Measurements from ENCODE around the gene HIP1. TPM values are rescaled to one million over a fixed set of nuclear protein-coding genes. Genes with fewer than 3 reads are reported as not detected.

The HIP1 gene
- total and polyA plus RNA-seq, 4 donors, result 26.0 to 44.0 (median 35.3) TPM

- Histone ChIP-seq H3K36me3 (ENCODE audit: control insufficient read depth, insufficient read depth, low read length) (no peaks in the 10 kb centered on the region), H3K9me3 (ENCODE audit: control insufficient read depth, insufficient read depth, low read length) (no peaks in the 10 kb centered on the region), H3K4me1 (ENCODE audit: control insufficient read depth, insufficient read depth, low read length) (peaks cover 15% of the 10 kb centered on the region), H3K4me3 (ENCODE audit: low read depth, low read length) (no peak overlapping the region), H3K27me3 (ENCODE audit: control insufficient read depth, insufficient read depth, low read length) (no peaks in the 10 kb centered on the region), H3K27ac (ENCODE audit: low read depth, low read length) (no peak overlapping the region)
- 63% methylated on average over 2 of the region's 4 CpGs for WGBS (ENCODE audit: insufficient coverage)
- no peak for DNase-seq (ENCODE audit: low read depth in 4 of 6, low spot score in 6 of 6)
Observed at GRCh38 chr7:75649462-75649861, 89.3 kb downstream of the HIP1 start.

- DNase-seq (ENCODE audit: low read depth in 4 of 6, low spot score in 6 of 6), result no peak
- Histone ChIP-seq H3K27me3 (ENCODE audit: control insufficient read depth, insufficient read depth, low read length) (no peaks in the 10 kb centered on the region), H3K36me3 (ENCODE audit: control insufficient read depth, insufficient read depth, low read length) (no peaks in the 10 kb centered on the region), H3K9me3 (ENCODE audit: control insufficient read depth, insufficient read depth, low read length) (peaks cover 1% of the 10 kb centered on the region), H3K27ac (ENCODE audit: low read depth, low read length) (no peak overlapping the region), H3K4me1 (ENCODE audit: control insufficient read depth, insufficient read depth, low read length) (peaks cover 15% of the 10 kb centered on the region), H3K4me3 (ENCODE audit: low read depth, low read length) (no peak overlapping the region)
- 93% methylated on average over 6 of the region's 6 CpGs for WGBS (ENCODE audit: insufficient coverage)
Observed at GRCh38 chr7:75647709-75648438, 90.9 kb downstream of the HIP1 start.

- 73% methylated on average over 7 of the region's 9 CpGs for WGBS (ENCODE audit: insufficient coverage)
- DNase-seq (ENCODE audit: low read depth in 4 of 6, low spot score in 6 of 6), result no peak
- peaks cover 15% of the 10 kb centered on the region for H3K4me1 ChIP-seq (ENCODE audit: control insufficient read depth, insufficient read depth, low read length)
Observed at GRCh38 chr7:75646571-75647102, 92.1 kb downstream of the HIP1 start.

GRCh38 chr7:75645570-75645969, 93.2 kb downstream of the HIP1 start:
- WGBS (ENCODE audit: insufficient coverage), result no CpG with 5 or more reads among the region's 2 CpGs
- Histone ChIP-seq H3K36me3 (ENCODE audit: control insufficient read depth, insufficient read depth, low read length) (no peaks in the 10 kb centered on the region), H3K27me3 (ENCODE audit: control insufficient read depth, insufficient read depth, low read length) (no peaks in the 10 kb centered on the region), H3K9me3 (ENCODE audit: control insufficient read depth, insufficient read depth, low read length) (peaks cover 1% of the 10 kb centered on the region), H3K4me1 (ENCODE audit: control insufficient read depth, insufficient read depth, low read length) (peaks cover 9% of the 10 kb centered on the region), H3K4me3 (ENCODE audit: low read depth, low read length) (no peak overlapping the region), H3K27ac (ENCODE audit: low read depth, low read length) (no peak overlapping the region)
- DNase-seq (ENCODE audit: low read depth in 4 of 6, low spot score in 6 of 6), result no peak

More at GRCh38 chr7:75646571-75647102, 92.1 kb downstream of the HIP1 start:
- Histone ChIP-seq H3K27ac (ENCODE audit: low read depth, low read length) (no peak overlapping the region), H3K27me3 (ENCODE audit: control insufficient read depth, insufficient read depth, low read length) (no peaks in the 10 kb centered on the region), H3K9me3 (ENCODE audit: control insufficient read depth, insufficient read depth, low read length) (peaks cover 1% of the 10 kb centered on the region), H3K36me3 (ENCODE audit: control insufficient read depth, insufficient read depth, low read length) (no peaks in the 10 kb centered on the region), H3K4me3 (ENCODE audit: low read depth, low read length) (no peak overlapping the region)

GRCh38 chr7:75644589-75644988, 94.2 kb downstream of the HIP1 start:
- no peak overlapping the region for H3K27ac ChIP-seq (ENCODE audit: low read depth, low read length)

GRCh38 chr7:75642810-75643486, 95.8 kb downstream of the HIP1 start:
- no peak overlapping the region for H3K27ac ChIP-seq (ENCODE audit: low read depth, low read length)
- H3K4me1 ChIP-seq (ENCODE audit: control insufficient read depth, insufficient read depth, low read length), result peaks cover 19% of the 10 kb centered on the region
- peaks cover 1% of the 10 kb centered on the region for H3K9me3 ChIP-seq (ENCODE audit: control insufficient read depth, insufficient read depth, low read length)
- no peaks in the 10 kb centered on the region for H3K27me3 ChIP-seq (ENCODE audit: control insufficient read depth, insufficient read depth, low read length)
- 36% methylated on average over 6 of the region's 9 CpGs for WGBS (ENCODE audit: insufficient coverage)
- DNase-seq (ENCODE audit: low read depth in 4 of 6, low spot score in 6 of 6), result peak in 2 of 6 donors; percentile 17 to 46
- no peaks in the 10 kb centered on the region for H3K36me3 ChIP-seq (ENCODE audit: control insufficient read depth, insufficient read depth, low read length)
- no peak overlapping the region for H3K4me3 ChIP-seq (ENCODE audit: low read depth, low read length)

More at GRCh38 chr7:75644589-75644988, 94.2 kb downstream of the HIP1 start:
- Histone ChIP-seq H3K9me3 (ENCODE audit: control insufficient read depth, insufficient read depth, low read length) (peaks cover 1% of the 10 kb centered on the region), H3K27me3 (ENCODE audit: control insufficient read depth, insufficient read depth, low read length) (no peaks in the 10 kb centered on the region), H3K4me3 (ENCODE audit: low read depth, low read length) (no peak overlapping the region), H3K36me3 (ENCODE audit: control insufficient read depth, insufficient read depth, low read length) (no peaks in the 10 kb centered on the region), H3K4me1 (ENCODE audit: control insufficient read depth, insufficient read depth, low read length) (peaks cover 11% of the 10 kb centered on the region)
- no peak for DNase-seq (ENCODE audit: low read depth in 4 of 6, low spot score in 6 of 6)
- WGBS (ENCODE audit: insufficient coverage), result 63% methylated on average over 4 of the region's 5 CpGs

- H3K4me1 ChIP-seq (ENCODE audit: control insufficient read depth, insufficient read depth, low read length), result peaks cover 32% of the 10 kb centered on the region
- H3K36me3 ChIP-seq (ENCODE audit: control insufficient read depth, insufficient read depth, low read length), result peaks cover 2% of the 10 kb centered on the region
- no peaks in the 10 kb centered on the region for H3K27me3 ChIP-seq (ENCODE audit: control insufficient read depth, insufficient read depth, low read length)
- H3K4me3 ChIP-seq (ENCODE audit: low read depth, low read length), result no peak overlapping the region
- no peak for DNase-seq (ENCODE audit: low read depth in 4 of 6, low spot score in 6 of 6)
- H3K9me3 ChIP-seq (ENCODE audit: control insufficient read depth, insufficient read depth, low read length), result peaks cover 1% of the 10 kb centered on the region
- H3K27ac ChIP-seq (ENCODE audit: low read depth, low read length), result peak overlapping the region; percentile 85
- WGBS (ENCODE audit: insufficient coverage), result 43% methylated on average over 6 of the region's 8 CpGs
Observed at GRCh38 chr7:75640201-75640600, 98.5 kb downstream of the HIP1 start.

GRCh38 chr7:75639886-75640190, 98.9 kb downstream of the HIP1 start:
- Histone ChIP-seq H3K9me3 (ENCODE audit: control insufficient read depth, insufficient read depth, low read length) (peaks cover 1% of the 10 kb centered on the region), H3K27me3 (ENCODE audit: control insufficient read depth, insufficient read depth, low read length) (no peaks in the 10 kb centered on the region), H3K4me1 (ENCODE audit: control insufficient read depth, insufficient read depth, low read length) (peaks cover 32% of the 10 kb centered on the region), H3K27ac (ENCODE audit: low read depth, low read length) (peak overlapping the region; percentile 85), H3K36me3 (ENCODE audit: control insufficient read depth, insufficient read depth, low read length) (peaks cover 3% of the 10 kb centered on the region), H3K4me3 (ENCODE audit: low read depth, low read length) (peak overlapping the region; percentile 77)
- DNase-seq (ENCODE audit: low read depth in 4 of 6, low spot score in 6 of 6), result peak in 2 of 6 donors; percentile 38 to 85
- 3% methylated on average over 5 of the region's 7 CpGs for WGBS (ENCODE audit: insufficient coverage)

GRCh38 chr7:75639071-75639885, 99.5 kb downstream of the HIP1 start:
- H3K27me3 ChIP-seq (ENCODE audit: control insufficient read depth, insufficient read depth, low read length), result no peaks in the 10 kb centered on the region
- H3K4me1 ChIP-seq (ENCODE audit: control insufficient read depth, insufficient read depth, low read length), result peaks cover 32% of the 10 kb centered on the region
- peak overlapping the region; percentile 77 for H3K4me3 ChIP-seq (ENCODE audit: low read depth, low read length)
- H3K9me3 ChIP-seq (ENCODE audit: control insufficient read depth, insufficient read depth, low read length), result peaks cover 1% of the 10 kb centered on the region
- peak in 5 of 6 donors; percentile 41 to 86 (median 52) for DNase-seq (ENCODE audit: low read depth in 4 of 6, low spot score in 6 of 6)
- WGBS (ENCODE audit: insufficient coverage), result under 1% methylated on average over 46 of the region's 77 CpGs
- peaks cover 3% of the 10 kb centered on the region for H3K36me3 ChIP-seq (ENCODE audit: control insufficient read depth, insufficient read depth, low read length)
- H3K27ac ChIP-seq (ENCODE audit: low read depth, low read length), result peak overlapping the region; percentile 85

All from spinal cord (tissue), 10 donors.